NK-92 treated with Interleukin-12 subunit alpha and Interleukin-12 subunit beta, amount 100 ng/mL, for 24 hours (cell line): ENCODE data around the gene ADORA3.
"Not testable (repeated sequence)": the region's sequence is repeated elsewhere in the genome, so short reads cannot be mapped to it uniquely, and the experiment has no call there.

Experiments used
- DNase-seq: peaks from one replicate; lab custom pipeline; 2025; lab: John Stamatoyannopoulos, UW

ADORA3 gene

DNA sequence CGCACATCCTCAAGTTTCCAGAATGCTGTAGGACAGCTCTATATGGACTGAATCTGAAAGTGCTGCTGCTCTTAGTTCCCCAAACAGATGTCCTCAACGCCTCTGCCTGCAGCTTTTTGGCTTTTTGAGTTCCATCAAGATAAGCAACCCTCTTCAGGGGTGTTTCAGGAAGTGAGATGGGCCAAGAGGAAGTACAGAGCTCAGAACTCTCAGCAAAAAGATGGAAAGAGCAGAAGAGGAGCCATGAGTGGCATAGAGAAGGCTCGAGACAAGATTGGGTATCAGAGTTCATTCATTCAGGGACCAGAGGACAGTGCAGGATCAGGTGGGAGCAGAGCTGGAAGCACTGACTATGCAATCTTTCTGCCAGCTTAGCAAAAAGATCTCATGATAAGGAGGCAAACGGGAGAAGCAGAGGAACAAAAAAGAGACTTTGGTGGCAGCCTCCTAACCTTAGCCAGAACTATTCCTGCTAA is at the start of gene ADORA3, which contains the start of gene TMIGD3:
ADORA3 (minus strand) TSS at position 49 of the 476 bp plus-strand sequence. CDS start 279 bp downstream, outside the sequence.
TMIGD3 (minus strand) TSS at position 49 of the 476 bp plus-strand sequence. CDS start 279 bp downstream, outside the sequence.
- DNase-seq, result no peak

DNA sequence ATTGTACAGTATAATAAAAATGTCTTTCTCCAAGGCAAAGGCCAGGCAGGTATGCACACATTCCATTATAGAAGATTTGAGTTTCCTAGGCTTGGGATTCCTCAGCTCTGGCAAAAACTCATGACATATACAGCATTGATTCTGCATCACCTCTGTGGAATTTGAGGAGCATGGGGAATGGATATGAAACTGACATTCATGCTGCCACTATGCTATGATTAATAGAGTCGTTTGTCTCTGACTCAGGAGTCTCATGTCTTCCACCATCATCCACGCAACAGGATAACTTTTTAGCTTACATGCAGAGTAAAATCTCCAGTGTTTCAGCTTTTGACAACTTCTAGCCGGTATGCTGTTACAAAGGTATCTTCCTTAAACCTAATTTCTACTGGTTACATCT is 49.8 kb upstream of the ADORA3 start:
- no peak for DNase-seq

GRCh38 chr1:111552587-111552986 is 49.2 kb upstream of the ADORA3 start:
- no peak for DNase-seq

DNA sequence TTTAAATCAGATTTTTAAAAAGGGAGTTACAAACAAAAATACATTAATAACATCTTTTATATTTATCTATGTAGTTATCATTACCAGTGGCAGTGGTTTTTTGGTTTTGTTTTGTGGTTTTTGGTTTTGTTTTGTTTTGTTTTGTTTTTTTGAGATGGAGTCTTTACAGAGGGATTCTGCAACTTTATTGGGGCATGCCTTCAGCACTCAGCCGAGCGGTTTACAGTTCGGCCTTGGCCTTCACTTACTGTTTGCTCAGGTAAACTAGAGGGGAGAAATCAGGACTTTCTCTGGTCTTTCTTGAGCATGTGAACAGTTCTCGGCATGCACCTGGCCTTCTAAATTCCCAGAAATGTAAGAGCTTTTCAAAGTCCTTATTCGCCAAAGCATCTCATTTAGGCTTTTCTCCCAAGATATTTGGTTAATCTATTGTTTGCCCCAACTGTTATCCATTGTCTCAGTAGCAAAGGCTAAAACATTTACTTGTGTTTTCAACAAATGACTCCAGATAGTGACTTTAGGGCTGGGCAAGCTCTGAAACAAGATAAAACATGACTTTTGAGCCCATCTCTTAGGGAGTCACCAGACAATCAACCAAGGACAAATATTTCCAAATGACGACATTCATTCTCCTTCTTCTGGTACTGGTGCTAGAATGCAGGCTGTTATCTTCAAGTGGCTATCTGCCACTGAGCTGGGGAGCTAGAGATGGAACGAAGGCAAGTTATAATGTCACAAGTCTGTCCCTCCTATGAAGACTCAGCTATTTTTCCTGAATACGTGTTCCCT is 48.4 kb upstream of the ADORA3 start:
- no peak for DNase-seq

- not testable (repeated sequence) for DNase-seq
These were observed 44.4 kb upstream of the ADORA3 start for GRCh38 chr1:111547786-111548185.

DNA sequence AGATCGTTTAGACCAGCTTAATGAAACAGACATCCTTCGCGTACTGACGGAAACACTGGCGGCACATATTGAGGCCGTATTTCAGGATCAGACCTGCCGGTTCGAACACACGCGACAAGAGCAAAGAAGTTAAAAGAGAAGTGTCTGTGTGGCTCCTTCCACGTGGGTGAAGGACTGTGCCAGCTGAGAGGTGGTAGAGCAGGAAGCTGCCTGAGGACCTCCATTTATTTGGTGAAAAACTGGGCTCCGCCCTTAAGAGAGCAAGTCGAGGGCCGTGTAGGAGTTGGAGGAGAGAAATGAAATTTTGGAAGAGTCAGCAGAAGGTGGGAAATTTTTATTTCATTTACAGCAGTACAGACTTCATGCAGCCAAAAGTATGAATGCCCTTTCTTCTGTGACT is 38.8 kb upstream of the ADORA3 start:
- DNase-seq, result no peak

GRCh38 chr1:111541721-111542120 is 38.3 kb upstream of the ADORA3 start:
- DNase-seq, result no peak

DNA sequence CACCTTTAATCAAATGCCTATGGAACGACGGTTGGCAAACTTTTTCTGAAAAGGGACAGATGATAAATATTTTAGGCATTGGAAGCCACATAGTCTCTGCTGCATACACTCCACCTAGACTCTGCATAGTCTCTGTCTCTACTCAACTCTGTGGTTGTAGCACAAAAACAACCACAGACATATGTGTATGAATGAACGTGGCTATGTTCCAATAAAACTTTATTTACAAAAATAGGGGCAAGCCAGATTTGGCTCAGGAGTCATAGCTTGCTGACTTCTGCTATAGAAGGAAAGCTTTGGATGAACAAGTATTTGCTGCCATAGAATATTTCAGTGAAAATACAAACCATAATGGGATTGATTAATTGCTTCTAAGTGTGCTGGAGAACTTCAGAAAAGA is 37.5 kb upstream of the ADORA3 start:
- no peak for DNase-seq

DNA sequence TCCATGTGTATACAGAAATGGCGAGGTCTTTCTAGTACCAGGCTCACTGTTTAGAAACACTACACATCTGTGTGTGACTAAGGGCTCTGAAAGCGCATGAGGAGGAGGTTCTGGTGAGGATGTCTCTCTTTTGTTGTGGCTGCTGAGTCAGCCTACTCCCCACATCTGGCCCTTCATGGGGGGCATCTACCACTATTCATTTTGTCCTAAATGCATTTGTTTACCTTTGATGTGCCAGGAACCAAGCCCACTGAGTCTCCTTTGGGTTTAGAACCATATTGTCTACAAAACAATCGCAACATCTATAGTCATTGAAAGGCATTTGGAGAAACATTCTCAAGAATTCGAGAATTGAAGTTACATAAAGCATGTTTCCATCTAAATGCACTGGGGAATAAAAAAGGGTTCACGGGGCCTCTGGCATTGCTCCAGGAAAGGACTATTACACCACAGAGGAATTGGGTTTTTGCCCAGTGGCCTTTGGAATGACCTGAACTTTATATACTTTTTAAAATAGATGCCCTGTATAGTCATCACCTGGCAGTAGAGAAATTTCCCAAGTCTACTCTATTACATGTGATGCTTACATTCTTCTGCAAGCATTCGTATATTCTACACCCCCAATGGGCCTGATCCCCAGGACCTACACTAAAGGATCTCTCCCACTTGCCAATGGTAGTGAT is 35.1 kb upstream of the ADORA3 start:
- no peak for DNase-seq

DNA sequence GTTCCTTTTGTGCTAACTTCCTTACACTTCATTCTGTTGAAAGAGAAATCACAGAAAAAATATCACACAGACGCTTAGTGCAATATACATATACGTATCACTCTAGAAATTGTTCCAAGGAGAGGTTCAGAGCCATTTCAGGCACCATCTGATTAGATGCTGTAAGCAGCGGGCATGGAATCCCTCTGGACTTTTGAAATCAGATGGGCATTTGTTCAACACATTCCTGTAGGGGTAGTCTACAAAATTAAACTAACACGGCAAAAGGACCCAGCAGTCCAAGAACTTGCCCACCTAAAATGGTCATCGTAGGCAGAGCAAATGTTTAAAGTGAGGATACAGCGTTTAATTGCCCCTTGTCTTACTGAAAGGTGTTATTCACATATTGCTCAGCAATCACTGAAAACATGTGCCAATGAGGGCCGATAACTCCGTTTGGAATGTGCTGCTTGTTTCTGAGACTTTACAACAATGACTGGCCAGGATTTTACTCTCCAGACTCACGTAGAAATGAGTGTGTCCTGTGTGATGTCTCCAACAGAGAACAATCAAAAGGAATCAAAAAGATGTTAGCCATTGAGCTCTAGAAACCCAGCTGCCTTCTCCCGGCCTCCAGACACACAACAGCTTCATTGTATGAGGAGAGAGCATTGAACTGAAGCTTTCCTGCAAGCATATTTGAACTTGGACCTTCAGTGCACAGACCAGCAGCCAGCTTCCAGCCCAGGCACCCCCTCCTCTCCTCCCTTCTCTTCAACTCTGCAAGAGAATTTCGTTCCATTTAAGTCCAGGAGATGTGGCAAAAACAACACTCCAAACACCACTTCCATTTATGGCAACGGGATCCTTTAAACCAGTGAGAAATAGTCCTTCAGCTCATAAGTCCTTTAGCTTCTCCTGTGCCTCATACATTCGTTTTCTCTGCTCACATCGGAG is 32.1 kb upstream of the ADORA3 start:
- no peak for DNase-seq

DNA sequence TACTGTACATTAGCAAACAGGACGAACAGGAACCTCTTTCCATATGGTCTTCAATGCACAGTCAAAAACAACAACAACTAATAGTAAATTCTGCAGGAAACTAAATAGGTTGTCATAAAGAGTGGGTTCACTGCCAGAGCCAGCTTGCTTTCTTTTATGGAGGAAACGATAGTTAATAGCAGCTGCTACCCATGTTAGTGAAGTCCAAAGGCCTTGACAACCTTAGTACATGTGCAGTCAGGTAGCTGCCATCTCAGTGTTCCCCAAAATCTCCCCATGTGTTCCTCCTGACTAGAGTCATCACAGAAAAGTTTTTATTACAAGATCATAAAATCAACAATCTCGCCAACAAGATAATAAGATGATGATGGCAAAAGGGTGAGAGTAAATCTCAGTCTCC is 16.6 kb upstream of the ADORA3 start:
- DNase-seq, result no peak

GRCh38 chr1:111517469-111518225 is 14.2 kb upstream of the ADORA3 start:
- DNase-seq, result no peak

DNA sequence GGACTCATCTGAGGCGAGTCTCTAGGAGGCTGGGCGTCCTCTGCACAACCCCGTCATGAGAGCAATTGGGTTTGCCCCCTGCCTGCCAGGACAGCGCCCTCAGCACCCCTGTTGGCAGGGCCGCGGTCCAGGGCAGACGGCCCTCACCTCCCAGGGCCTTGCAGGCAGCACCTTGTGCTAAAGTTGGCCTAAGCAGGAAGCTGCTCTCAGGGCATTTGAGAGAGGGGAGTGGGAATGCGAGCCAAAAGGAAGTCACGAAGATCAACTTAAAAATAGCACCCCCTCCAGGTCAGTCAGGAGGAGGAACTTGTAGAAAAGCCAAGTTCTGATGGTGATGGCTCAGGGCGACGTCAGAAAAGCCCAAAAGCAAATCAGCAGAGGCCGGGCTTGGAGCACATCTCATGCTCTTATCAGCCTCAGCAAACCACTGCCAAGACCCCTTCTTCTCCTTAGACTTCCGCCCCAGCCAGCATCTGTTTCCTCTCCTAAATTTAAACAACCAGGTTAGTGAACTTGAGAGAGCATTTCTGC is 12.6 kb upstream of the ADORA3 start:
- DNase-seq, result no peak

- no peak for DNase-seq
These were observed 12.0 kb upstream of the ADORA3 start for GRCh38 chr1:111515291-111516004.

GRCh38 chr1:111513410-111514020 is 10.1 kb upstream of the ADORA3 start:
- no peak for DNase-seq

DNA sequence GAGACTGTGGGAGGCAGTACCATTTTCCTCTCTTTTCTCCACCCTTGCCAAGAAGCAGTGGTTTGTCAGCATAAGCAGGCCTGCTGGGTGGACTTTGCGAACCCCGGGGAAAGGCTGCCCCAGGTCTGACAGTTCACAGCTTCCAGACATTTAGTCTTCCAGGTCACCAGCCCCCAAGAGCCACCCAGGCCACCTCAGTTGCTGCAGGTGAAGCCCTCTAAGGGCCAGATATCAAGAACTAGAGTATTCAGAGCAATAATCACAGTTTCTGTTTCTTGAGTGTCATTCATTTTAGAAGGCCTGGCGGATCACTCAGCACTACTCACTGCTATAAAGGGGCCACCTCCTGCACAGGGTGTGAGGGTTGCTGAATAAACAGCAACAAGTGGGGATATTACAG is 9.5 kb upstream of the ADORA3 start:
- no peak for DNase-seq

GRCh38 chr1:111512132-111512889 is 8.9 kb upstream of the ADORA3 start:
- no peak for DNase-seq

DNA sequence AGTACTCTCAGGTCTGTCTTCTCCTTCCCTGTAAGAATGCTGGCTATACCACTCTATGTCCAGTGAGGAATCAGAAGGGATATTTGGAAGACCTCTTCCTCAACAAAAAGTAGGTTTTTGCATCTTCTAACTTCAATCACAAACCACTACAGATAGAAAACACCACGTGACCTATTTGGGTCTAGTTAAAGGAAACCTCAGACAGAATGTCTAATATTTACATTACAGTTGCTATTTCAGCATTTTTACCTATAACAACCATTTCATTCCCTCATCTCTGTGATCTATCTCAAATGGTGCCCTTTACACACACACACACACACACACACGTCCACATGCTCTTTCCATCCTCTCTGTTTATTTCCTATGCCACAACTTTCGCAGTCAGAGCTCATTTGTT is 7.9 kb upstream of the ADORA3 start:
- no peak for DNase-seq

- DNase-seq, result no peak
These were observed 6.6 kb upstream of the ADORA3 start for GRCh38 chr1:111509997-111510375.
